AG09309 (cell line): ENCODE measurements around the gene CDK5.

Experiments
- DNase-seq: peaks from one replicate; pipeline ENCODE4 v3.0.0-alpha.2; 2010; ENCODE audit warnings: low read depth
- H3K4me3 ChIP-seq: 2 replicates; pipeline ENCODE4 v1.5.1; 2011; ENCODE audit warnings: mild to moderate bottlenecking, low read depth, low read length, moderate library complexity; ENCODE audit not compliant: control insufficient read depth
- TF ChIP-seq, protein P1 (sequence below): IDR thresholded peaks from 2 replicates; pipeline ENCODE4 v1.5.1; 2011; ENCODE audit warnings: mild to moderate bottlenecking, low read depth, low read length, inconsistent platforms; ENCODE audit not compliant: insufficient read depth, control insufficient read depth; ENCODE audit errors: missing control alignments

The CDK5 gene

DNA sequence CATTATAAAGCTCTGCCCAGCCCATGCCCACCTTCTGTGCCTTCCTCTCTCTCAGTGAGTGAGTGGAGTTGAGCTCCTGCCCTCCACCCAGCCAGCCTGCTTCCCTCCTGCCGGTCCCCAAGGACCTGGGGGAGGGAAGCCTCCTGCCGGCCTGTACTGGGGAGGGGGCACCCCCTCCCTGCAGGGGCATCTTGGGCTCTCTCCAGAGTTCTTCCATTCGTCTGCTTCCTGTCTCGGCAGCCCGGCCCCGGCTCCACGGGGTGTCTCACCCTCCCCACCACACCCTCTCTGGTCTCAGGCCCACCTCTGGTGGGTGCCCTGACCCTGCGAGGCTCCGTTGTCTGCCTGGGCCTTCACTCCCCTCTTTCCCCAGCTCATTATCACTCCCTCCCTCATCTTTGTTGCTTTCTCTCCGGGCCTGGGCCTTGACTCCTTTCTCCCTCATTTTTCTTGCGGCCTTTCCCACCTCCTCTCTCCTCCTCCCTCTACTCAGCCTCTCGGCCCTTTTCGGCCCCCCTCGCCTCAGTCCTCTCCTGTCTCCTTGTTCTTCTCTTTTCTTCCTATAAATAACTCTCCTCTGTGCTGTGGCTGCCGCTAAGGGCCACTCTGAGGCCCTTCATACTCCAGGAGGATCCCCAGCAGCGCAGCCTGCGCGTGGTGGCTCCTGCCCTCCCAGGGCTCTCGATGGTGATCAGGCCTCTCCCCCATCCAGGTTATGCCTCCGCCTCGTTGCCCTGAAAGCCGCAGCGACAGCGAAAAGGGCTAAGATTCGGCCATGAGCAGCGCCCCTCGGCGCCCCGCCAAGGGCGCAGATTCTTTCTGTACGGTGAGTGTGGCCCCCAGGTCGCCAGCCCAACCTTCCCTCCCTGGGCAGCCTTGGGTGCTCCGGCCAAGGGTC lies 3.8 kb upstream of the CDK5 start:
- DNase-seq = no peak
- TF ChIP-seq, protein P1, sequence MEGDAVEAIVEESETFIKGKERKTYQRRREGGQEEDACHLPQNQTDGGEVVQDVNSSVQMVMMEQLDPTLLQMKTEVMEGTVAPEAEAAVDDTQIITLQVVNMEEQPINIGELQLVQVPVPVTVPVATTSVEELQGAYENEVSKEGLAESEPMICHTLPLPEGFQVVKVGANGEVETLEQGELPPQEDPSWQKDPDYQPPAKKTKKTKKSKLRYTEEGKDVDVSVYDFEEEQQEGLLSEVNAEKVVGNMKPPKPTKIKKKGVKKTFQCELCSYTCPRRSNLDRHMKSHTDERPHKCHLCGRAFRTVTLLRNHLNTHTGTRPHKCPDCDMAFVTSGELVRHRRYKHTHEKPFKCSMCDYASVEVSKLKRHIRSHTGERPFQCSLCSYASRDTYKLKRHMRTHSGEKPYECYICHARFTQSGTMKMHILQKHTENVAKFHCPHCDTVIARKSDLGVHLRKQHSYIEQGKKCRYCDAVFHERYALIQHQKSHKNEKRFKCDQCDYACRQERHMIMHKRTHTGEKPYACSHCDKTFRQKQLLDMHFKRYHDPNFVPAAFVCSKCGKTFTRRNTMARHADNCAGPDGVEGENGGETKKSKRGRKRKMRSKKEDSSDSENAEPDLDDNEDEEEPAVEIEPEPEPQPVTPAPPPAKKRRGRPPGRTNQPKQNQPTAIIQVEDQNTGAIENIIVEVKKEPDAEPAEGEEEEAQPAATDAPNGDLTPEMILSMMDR = no peak
- peak overlapping the region; percentile 83 for H3K4me3 ChIP-seq

DNA sequence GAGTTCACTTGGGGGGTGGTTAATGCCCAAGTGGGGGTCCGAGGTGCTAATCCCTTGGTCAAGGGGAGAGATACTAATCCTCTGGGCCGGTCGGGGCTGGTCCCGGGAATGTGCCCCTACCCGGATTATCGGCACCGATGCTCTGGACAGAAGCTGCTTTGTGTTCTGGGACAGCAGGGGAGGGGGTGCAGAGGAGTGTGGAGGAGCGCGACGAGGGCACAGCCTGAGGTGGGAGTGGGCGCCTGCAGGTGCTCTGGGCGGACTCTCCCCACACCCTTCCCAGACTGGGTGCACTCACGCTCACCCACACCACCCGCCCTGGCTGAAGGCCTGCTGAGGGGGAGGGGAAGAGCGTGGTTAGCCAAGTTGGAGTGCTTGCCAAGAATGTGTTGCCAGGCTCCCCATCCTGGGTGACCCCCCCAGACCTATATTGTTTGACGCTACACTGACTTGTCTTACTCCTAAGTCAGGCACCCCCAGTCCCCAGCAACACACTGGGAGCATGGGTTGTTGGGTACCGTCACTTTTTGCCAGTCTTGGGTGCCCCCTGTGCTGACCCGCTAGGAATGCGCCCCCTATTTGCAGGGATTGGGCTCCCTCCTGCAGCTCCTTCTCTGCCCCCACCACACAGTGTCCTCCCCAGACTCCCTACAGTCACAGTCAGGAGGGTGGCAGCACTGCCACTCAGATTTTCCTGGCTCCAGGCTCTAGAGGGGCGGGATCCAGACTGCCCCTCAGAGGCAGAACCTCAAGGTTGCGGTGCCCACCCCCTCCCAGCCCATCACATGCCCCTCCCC lies 2.9 kb upstream of the CDK5 start:
- TF ChIP-seq, protein P1 = peak; percentile 30
- DNase-seq = no peak
- H3K4me3 ChIP-seq = peak overlapping the region; percentile 83

DNA sequence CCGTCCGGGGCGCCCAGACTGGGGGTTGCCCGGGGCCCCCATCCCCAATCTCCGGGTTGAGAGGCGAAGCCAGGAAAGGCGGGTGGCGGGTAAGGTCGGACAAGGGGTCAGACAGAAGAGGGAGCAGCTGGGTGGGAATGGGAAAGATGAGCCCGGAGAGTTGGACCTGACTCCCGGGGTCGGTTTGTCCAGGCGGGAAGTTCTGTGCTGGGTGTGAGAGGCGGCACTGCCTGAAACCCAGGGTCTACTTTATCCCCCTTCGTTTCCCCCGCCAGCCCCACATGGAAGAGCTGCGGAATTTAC lies 2.4 kb upstream of the CDK5 start:
- no peak for DNase-seq
- H3K4me3 ChIP-seq = peak overlapping the region; percentile 83
- TF ChIP-seq, protein P1 = no peak

DNA sequence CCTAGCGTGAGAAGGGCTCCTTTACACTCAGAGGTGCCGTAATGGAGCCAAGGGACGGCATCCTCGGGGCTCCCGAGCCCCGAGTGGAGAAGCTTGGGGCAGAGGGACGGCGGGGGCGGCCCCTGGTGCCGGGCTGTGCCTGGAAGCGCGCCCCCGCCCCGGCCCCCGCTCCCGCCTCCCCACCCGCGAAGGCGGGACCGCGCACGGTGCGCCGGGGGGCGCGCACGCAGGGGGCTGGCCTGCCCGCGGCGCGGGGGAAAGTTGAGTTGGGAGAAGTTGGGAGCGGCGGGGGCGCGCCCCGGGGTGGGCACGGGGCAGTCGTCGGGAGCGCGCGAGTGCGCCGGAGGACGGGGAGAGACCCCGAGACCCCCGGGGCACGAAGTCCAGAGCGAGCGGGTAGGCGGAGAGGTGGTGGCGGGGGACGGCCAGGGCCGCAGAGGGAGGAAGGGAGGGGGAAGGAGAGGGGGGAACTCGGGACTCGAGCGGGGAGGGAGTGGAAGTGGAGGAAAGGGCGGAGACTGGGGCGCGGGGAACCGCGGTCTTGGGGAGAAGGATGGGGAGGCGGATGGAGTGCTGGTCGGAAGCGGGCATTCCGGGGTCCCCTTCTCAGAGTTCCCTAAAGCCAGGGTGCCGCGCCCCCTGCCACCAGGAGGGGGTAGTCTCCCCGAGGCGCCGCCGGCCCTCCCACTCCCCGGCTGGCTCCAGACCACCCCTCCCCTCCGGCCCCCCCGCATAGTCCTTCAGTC lies 1.8 kb upstream of the CDK5 start, which contains the start of gene SLC4A2:
Gene SLC4A2 (plus strand): TSS at position 223 of the 746 bp plus-strand sequence. CDS start 2,399 bp downstream, outside the sequence.
- TF ChIP-seq, protein P1 = peak; percentile 50
- no peak for DNase-seq
- peak within 1 kb of the TSS; percentile 83 for H3K4me3 ChIP-seq

DNA sequence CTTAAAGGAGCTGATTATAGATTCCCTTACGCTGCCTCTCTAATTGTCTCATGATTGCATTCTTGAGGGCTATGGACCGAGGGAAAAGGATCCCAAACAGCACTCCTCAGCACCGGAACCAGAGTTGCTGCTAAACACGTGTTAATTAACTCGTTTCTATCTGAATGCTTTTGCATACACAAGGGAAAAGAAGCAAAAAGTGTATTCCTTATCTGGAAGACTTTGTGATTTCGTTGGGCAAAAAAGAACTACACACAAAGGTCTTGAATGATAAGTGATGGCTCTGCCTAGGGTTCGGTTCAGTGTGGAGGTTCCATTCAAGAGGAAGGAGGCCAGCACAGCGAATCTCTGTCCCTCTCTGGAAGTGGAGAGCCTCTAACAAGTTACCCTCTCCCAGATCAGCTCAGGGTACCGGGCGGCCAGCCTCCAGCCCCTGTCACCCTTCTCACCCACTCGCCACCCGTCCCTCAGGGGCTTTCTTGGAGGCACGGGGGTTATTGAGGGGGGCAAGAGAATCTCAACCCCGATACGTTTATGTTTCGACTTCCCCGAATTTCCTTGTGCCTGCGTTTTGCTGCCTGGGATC lies 1.2 kb upstream of the CDK5 start:
- H3K4me3 ChIP-seq = peak overlapping the region; percentile 44
- DNase-seq = no peak
- TF ChIP-seq, protein P1 = no peak
